GM12892 (cell line): ENCODE measurements around the gene ZSCAN10.

Experiments
- POLR2A ChIP-seq: IDR thresholded peaks from 2 replicates; pipeline ENCODE4 v1.6.1; 2011; ENCODE audit warnings: low read depth, low read length, control low read depth
- POLR2AphosphoS5 ChIP-seq: IDR thresholded peaks from 2 replicates; pipeline ENCODE4 v1.6.1; 2011; ENCODE audit warnings: low read depth, low read length, control low read depth
- TAF1 ChIP-seq: IDR thresholded peaks from 2 replicates; pipeline ENCODE4 v1.6.1; 2011; ENCODE audit warnings: low read depth, mild to moderate bottlenecking, control low read depth, low read length, borderline replicate concordance

- no peak for TF ChIP-seq POLR2A
- TF ChIP-seq POLR2AphosphoS5, result no peak
- TF ChIP-seq TAF1, result no peak
Measured at GRCh38 chr16:3120435-3120834, 21.3 kb upstream of the ZSCAN10 start.
